Measurements from ENCODE around the gene TM4SF1. TPM values are rescaled to one million over a fixed set of nuclear protein-coding genes. Genes with fewer than 3 reads are reported as not detected.

TM4SF1 gene
- total RNA-seq, 4 donors from 2014 or later = 80.4 to 96.4 (median 83.6) TPM

DNA sequence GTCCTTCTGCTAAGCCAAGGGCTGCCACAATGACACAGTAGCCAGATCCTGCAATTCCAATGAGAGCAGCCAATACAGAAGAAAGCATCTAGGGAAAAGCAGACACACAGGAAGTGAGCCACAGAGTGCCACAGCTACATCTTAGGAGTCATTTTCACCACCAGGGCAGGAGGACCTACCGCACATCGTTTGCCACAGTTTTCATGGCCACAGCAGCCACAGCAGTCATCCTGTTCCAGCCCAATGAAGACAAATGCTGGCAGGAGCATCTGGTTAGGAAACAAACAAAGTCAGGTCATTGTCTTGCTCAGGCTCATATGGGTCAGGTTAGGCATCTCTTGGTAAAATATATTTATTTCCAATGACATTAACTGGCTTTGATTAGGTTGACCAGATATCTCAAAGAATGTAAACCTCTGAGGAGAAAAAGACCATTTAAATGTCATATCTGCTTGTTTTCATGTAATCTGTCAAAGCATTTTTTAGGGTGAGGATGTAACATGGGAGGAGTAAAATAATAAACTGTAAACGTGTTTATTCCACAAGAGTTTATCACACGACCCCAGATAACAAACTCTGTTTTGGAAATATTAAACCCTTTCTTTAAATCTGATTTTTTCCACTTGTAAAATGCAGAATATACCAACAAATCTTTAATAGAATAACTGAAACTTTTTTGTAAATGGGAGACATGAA is 1.8 kb downstream of the TM4SF1 start:
- Histone ChIP-seq H3K36me3 (no peaks in the 10 kb centered on the region), H3K4me3 (peak overlapping the region; percentile 45), H3K4me1 (peaks cover 59% of the 10 kb centered on the region), H3K27me3 (no peaks in the 10 kb centered on the region), H3K9me3 (no peaks in the 10 kb centered on the region), H3K27ac (peak overlapping the region; percentile 87)
- DNase-seq (ENCODE audit: low spot score in 2 of 2) = no peak
- TF ChIP-seq, protein P1, sequence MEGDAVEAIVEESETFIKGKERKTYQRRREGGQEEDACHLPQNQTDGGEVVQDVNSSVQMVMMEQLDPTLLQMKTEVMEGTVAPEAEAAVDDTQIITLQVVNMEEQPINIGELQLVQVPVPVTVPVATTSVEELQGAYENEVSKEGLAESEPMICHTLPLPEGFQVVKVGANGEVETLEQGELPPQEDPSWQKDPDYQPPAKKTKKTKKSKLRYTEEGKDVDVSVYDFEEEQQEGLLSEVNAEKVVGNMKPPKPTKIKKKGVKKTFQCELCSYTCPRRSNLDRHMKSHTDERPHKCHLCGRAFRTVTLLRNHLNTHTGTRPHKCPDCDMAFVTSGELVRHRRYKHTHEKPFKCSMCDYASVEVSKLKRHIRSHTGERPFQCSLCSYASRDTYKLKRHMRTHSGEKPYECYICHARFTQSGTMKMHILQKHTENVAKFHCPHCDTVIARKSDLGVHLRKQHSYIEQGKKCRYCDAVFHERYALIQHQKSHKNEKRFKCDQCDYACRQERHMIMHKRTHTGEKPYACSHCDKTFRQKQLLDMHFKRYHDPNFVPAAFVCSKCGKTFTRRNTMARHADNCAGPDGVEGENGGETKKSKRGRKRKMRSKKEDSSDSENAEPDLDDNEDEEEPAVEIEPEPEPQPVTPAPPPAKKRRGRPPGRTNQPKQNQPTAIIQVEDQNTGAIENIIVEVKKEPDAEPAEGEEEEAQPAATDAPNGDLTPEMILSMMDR (IDR thresholded peaks at IDR 0.05) = no peak
- TF ChIP-seq POLR2A (IDR thresholded peaks at IDR 0.05) = no peak
- no peak for TF ChIP-seq EP300 (IDR thresholded peaks at IDR 0.05)
- no peak for TF ChIP-seq POLR2AphosphoS5 (IDR thresholded peaks at IDR 0.05)
- 63% methylated on average over 4 of the region's 4 CpGs for WGBS

DNA sequence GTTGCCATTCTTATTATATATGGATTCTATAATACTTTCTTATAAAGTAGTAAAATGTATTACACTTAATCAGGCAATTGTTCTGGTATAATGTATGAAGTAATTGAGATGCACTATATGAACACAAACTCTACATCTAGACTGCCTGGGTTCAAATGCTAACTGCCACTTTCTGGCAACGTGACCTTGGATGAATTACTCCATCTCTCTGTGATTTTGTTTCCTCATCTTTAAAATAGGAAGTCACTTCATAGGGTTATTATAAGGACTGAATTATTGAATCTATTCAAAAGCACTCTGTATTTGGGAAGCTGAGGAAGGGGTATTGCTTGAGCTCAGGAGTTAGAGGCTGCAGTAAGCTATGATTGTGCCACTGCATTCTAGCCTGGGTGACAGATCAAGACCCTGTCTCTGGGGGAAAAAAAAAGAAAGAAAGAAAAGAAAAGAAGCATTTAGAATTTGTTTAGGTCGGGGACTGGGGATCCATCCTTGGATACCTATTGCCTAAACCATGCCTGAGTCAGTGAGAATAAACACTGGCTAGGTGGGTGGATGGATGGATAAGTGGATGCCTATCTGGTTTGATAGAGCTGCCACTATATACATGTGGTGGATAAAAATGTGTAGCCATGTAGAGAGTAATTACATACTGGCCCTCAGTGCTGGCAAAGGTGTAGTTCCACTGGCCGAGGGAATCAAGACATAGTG is 2.5 kb downstream of the TM4SF1 start:
- no peaks in the 10 kb centered on the region for H3K9me3 ChIP-seq
- no peaks in the 10 kb centered on the region for H3K27me3 ChIP-seq
- 78% methylated on average over 3 of the region's 3 CpGs for WGBS
- H3K36me3 ChIP-seq = no peaks in the 10 kb centered on the region
- H3K4me3 ChIP-seq = peak overlapping the region; percentile 45
- H3K4me1 ChIP-seq = peaks cover 66% of the 10 kb centered on the region
- TF ChIP-seq, protein P1 (IDR thresholded peaks at IDR 0.05) = no peak
- TF ChIP-seq POLR2AphosphoS5 (IDR thresholded peaks at IDR 0.05) = no peak
- no peak for TF ChIP-seq POLR2A (IDR thresholded peaks at IDR 0.05)
- TF ChIP-seq EP300 (IDR thresholded peaks at IDR 0.05) = no peak
- no peak for DNase-seq (ENCODE audit: low spot score in 2 of 2)
- peak overlapping the region; percentile 87 for H3K27ac ChIP-seq

DNA sequence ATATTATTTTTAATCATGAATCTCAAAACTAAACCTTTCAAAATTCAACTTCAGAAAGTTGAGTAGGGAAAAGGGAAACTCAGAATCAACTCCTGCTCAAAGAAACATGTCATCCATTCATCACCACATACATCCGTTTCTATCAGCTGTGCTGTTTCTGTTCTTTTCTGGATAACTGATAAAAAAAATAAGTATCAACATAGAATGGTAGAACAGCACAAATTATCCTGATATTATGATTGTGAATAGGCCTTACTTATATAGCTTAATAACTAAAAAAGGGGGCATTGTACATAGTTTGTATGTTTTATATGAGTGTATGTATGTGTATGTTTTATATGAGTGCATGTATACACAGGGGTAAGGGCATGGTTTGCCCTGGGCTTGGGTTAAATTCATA is 3.1 kb downstream of the TM4SF1 start:
- no peak for DNase-seq (ENCODE audit: low spot score in 2 of 2)
- H3K9me3 ChIP-seq = no peaks in the 10 kb centered on the region
- WGBS = 71% methylated on average over 1 of the region's 1 CpG
- H3K36me3 ChIP-seq = no peaks in the 10 kb centered on the region
- peaks cover 68% of the 10 kb centered on the region for H3K4me1 ChIP-seq
- no peaks in the 10 kb centered on the region for H3K27me3 ChIP-seq
- H3K27ac ChIP-seq = peak overlapping the region; percentile 87
- TF ChIP-seq POLR2AphosphoS5 (IDR thresholded peaks at IDR 0.05) (no peak), EP300 (IDR thresholded peaks at IDR 0.05) (no peak), POLR2A (IDR thresholded peaks at IDR 0.05) (no peak)
- TF ChIP-seq, protein P1 (IDR thresholded peaks at IDR 0.05) = no peak
- H3K4me3 ChIP-seq = peak overlapping the region; percentile 45

DNA sequence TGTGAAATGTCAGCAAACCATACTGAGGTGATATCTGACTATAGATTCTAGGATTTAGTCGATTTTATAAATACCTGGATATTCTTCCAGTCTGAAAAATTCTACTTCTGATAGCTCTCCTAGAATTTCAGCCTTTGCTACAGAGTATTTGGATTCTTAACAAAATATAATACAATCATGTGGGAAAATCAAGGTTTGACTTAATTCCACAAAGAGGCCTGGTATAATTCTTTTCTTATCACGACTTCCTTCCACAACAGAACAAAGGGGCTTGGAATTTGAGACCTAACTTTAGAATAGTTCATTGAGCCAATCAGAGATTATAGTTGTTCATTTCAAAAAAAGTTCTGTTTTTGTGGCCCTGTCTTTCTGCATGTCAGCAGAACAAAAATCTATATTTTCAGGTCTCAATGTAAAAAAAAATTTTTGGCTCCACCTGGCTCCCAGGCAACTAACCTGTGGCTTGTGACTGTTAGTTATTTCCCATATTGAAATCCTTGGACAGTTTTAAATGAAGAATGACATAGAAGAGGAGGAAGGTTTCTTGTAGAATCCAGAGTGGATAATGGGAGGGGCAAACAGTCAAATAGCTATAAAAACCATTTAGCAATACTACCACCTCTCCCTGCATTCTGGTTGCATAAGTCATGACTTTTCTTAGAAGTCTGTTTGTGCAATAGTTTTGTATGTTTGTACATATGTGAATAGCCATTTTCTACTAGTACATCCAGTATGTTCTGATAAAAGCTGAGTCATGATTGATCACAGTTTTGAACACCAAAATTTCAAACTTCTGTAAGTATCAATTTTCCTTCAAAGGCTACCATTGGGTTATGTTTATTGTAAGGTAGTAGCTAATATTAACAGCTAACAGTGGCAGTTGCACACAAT is 4.0 kb downstream of the TM4SF1 start:
- Histone ChIP-seq H3K27me3 (no peaks in the 10 kb centered on the region), H3K36me3 (no peaks in the 10 kb centered on the region), H3K4me1 (peaks cover 66% of the 10 kb centered on the region)

More for the DNA sequence above, 4.0 kb downstream of the TM4SF1 start:
- TF ChIP-seq EP300 (IDR thresholded peaks at IDR 0.05) (no peak), POLR2AphosphoS5 (IDR thresholded peaks at IDR 0.05) (no peak), POLR2A (IDR thresholded peaks at IDR 0.05) (no peak)
- TF ChIP-seq, protein P1 (IDR thresholded peaks at IDR 0.05) = no peak
- Histone ChIP-seq H3K4me3 (no peak overlapping the region), H3K27ac (peak overlapping the region; percentile 84), H3K9me3 (no peaks in the 10 kb centered on the region)
- WGBS = 54% methylated on average over 2 of the region's 2 CpGs
- no peak for DNase-seq (ENCODE audit: low spot score in 2 of 2)

Measured in suprapubic skin (tissue), 4 donors.